ENCODE measurements around the gene CLEC2L. TPM values are rescaled to one million over a fixed set of nuclear protein-coding genes. Genes with fewer than 3 reads are reported as not detected.

CLEC2L gene
- total RNA-seq, 1 donor from 2014 or later, result not detected

DNA sequence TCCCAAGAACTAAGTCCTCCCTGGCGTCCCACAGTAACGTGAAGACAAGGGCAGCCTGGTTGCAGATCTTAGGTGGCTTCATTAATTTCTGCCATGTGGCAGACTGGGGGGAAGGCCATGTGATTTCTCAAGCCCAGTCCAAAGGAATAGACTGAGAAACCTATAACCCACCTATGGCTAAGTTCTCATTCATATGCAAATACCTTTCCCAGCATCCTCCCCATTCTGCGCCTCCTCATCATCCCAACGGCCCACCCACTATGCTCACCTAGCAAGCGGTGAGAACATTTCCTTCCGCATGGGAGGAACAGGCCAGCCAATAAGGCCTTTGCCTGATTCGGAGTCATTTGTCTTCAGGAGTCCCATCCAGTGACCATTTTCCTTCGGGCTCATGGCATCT lies 8.2 kb upstream of the CLEC2L start:
- DNase-seq (ENCODE audit: missing footprints) (no peak), ATAC-seq (no peak)
- intact Hi-C loops (cut with DNase I), result no loop called here

- DNase-seq (ENCODE audit: missing footprints), result no peak
- ATAC-seq, result no peak
- intact Hi-C loops (cut with DNase I), result no loop called here
These were observed 2.0 kb upstream of the CLEC2L start for GRCh38 chr7:139521439-139521838.

DNA sequence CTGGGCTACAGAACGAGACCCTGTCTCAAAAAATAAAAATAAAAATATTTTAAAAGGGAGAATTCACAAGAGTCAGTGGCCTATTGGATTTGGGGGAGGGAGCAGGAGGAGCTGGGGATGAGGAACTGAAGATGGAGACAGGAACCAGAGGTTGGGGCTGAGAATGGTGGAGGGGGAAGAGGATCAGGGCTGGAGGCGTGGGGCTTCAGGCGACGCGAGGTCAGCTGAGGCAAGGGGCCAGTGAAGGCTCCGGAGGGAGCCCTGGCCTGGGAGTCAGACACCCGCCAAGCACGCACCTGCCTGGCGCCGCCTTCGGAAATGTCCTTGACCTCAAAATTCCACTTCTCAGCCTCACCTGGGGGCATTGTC lies 671 bp upstream of the CLEC2L start:
- ATAC-seq (no peak), DNase-seq (ENCODE audit: missing footprints) (no peak)
- intact Hi-C loops (cut with DNase I), result no loop called here

- DNase-seq (ENCODE audit: missing footprints), result no peak
- intact Hi-C loops (cut with DNase I), result no loop called here
- no peak for ATAC-seq
These were observed 707 bp downstream of the CLEC2L start for GRCh38 chr7:139523968-139524815.

GRCh38 chr7:139525239-139525638 lies 1.8 kb downstream of the CLEC2L start:
- DNase-seq (ENCODE audit: missing footprints), result no peak
- no peak for ATAC-seq
- intact Hi-C loops (cut with DNase I), result no loop called here

DNA sequence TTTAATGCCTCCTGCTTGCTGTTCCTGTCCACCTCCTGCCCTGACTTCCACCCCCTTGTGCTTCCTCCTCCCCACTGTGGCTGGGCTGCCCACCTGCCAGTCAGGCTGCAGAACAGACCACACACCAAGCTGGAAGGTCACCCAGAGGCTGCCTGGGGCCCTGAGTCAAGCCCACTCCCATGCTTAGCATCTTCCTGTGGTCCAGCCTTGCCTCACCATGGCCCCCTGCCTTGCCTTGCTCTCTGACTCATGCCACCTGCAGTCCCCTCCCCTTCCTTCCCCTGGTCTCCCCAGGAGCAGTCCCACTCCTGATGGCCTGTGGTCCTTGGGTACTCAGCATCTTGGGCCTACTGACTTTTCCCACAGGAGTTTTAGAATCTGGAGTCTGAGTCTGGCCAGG lies 2.3 kb downstream of the CLEC2L start:
- intact Hi-C loops (cut with DNase I), result no loop called here
- ATAC-seq, result no peak
- no peak for DNase-seq (ENCODE audit: missing footprints)

- DNase-seq (ENCODE audit: missing footprints) (no peak), ATAC-seq (no peak)
- intact Hi-C loops (cut with DNase I), result no loop called here
These were observed 3.4 kb downstream of the CLEC2L start for GRCh38 chr7:139526578-139527544.

GRCh38 chr7:139531094-139531493 lies 7.6 kb downstream of the CLEC2L start:
- ATAC-seq, result no peak
- DNase-seq (ENCODE audit: missing footprints), result no peak
- intact Hi-C loops (cut with DNase I), result no loop called here

DNA sequence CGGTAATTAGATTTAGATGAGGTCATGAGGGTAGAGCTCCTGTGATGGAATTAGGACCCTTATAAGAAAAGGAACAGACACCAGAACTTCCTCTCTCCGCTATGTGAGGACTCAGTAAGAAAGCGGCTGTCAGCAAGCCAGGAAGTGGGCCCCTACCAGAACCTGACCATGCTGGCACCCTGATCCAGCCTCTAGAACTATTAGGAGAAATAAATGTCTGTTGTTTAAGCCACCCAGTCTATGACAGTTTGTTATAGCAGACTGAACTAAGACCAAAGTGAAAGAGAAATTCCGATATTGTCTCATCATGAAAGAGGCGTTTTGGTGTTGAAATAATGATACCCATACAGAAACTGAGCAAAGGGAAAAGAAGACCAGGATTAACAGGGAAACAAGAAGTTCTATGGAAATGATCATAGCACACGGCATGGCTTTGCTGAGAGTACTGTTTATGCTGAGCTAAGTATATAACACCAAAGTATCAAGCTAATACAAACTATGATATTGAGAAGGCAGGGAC lies 9.2 kb downstream of the CLEC2L start:
- no peak for ATAC-seq
- DNase-seq (ENCODE audit: missing footprints), result no peak
- intact Hi-C loops (cut with DNase I), result no loop called here

- intact Hi-C loops (cut with DNase I), result no loop called here
- DNase-seq (ENCODE audit: missing footprints) (no peak), ATAC-seq (no peak)
These were observed 10.6 kb downstream of the CLEC2L start for GRCh38 chr7:139534096-139534495.

- DNase-seq (ENCODE audit: missing footprints), result no peak
- no peak for ATAC-seq
- intact Hi-C loops (cut with DNase I), result no loop called here
These were observed 11.6 kb downstream of the CLEC2L start for GRCh38 chr7:139534966-139535651.

DNA sequence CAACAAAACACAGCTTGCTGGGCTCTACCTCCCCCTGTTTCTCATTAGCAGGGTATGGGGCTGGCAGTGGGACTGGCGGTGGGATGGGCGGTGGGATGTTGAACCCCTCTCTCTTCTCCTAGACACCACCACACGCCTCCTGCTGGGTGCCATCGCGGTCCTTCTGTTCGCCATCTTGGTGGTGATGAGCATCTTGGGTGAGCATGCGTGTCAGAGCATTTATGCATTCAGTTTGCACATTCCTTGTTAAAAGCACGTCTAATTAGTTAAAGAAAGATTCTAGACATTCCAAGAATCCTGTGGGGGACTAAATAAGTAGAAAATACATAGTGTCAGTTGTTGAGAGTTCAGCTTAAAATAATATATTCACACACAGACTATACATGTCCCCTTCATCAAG lies 12.7 kb downstream of the CLEC2L start:
- intact Hi-C loops (cut with DNase I), result no loop called here
- DNase-seq (ENCODE audit: missing footprints), result no peak
- no peak for ATAC-seq

GRCh38 chr7:139538881-139539635 lies 15.6 kb downstream of the CLEC2L start:
- DNase-seq (ENCODE audit: missing footprints) (no peak), ATAC-seq (no peak)
- intact Hi-C loops (cut with DNase I), result no loop called here

DNA sequence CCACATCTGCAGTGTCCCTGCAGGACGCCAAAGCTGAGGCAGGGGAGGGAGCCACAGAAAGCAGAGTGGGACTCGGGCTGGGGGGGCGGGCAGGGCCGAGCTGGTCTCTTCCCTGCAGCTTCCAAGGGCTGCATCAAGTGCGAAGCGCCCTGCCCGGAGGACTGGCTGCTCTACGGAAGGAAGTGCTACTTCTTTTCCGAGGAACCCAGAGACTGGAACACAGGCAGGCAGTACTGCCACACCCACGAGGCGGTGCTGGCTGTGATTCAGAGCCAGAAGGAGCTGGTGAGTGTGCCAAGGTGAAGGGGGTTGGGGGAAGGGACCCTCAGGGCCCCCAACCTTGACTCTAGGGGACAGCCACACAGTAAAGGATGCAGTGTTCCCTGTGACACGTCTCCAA lies 16.7 kb downstream of the CLEC2L start:
- ATAC-seq, result no peak
- intact Hi-C loops (cut with DNase I), result no loop called here
- no peak for DNase-seq (ENCODE audit: missing footprints)

GRCh38 chr7:139541600-139542307 lies 18.3 kb downstream of the CLEC2L start:
- intact Hi-C loops (cut with DNase I), result no loop called here
- no peak for DNase-seq (ENCODE audit: missing footprints)
- ATAC-seq, result no peak

DNA sequence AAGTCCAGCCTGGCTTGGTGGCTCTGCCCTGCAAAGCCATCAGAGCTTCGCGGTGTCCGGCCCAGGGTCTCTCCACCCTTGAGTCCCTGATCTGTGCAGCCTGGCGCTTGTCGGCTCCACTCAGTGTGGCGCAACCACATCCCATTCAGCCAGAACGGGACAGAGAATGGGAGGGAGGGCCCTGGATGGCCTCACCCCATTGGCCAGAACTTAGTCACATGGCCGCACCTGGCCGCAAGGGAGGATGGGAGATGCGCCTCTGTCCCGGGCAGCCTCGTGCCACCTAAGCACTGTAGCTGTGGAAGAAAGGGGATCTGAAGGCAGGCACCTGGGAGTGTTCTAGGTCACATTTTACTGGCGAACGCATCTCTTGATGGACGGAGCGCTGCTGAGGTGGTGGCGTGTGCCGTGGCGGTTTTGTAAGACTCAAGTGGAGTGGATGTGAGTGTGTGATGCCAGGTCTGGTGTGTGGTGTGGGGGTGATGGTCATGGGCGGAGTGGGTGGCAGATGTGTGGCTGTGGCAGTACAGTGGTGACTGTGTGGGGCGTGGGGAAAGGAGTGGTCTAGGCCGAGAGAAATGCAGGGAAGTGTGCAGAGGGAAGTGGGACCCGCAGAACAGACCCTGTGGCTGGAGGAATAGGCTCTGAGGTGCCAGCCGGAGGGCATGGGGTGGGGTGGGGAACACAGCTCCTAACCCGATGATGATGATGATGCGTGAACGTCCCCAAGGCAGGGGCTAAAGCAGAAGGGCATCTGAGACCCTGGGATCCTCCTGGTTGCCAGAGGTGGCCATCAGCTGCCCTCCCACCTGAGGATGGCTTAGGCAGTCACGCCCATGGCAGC lies 19.0 kb downstream of the CLEC2L start:
- intact Hi-C loops (cut with DNase I), result no loop called here
- no peak for ATAC-seq
- DNase-seq (ENCODE audit: missing footprints), result no peak
